Activated naive CD8-positive, alpha-beta T cell (primary cell): ENCODE results near the gene SLK.

Experiments
- H3K27ac Mint-ChIP-seq: one replicate; pipeline ENCODE4 v1.8.0; 2021; ENCODE audit warnings: mixed read lengths
- H3K27me3 Mint-ChIP-seq: one replicate; pipeline ENCODE4 v1.8.0; 2021; ENCODE audit warnings: mixed read lengths
- H3K36me3 Mint-ChIP-seq: one replicate; pipeline ENCODE4 v1.8.0; 2021; ENCODE audit warnings: mixed read lengths
- H3K4me1 Mint-ChIP-seq: one replicate; pipeline ENCODE4 v1.8.0; 2021; ENCODE audit warnings: low read depth, mixed read lengths
- H3K4me3 Mint-ChIP-seq: one replicate; pipeline ENCODE4 v1.8.0; 2021; ENCODE audit warnings: mild to moderate bottlenecking, mixed read lengths
- H3K9me3 Mint-ChIP-seq: one replicate; pipeline ENCODE4 v1.8.0; 2021; ENCODE audit warnings: low read depth, mixed read lengths

SLK gene

GRCh38 chr10:103931603-103932002, 35.3 kb upstream of the SLK start:
- H3K27ac Mint-ChIP-seq: no peak overlapping the region
- no peaks in the 10 kb centered on the region for H3K27me3 Mint-ChIP-seq
- H3K4me3 Mint-ChIP-seq: no peak overlapping the region
- H3K9me3 Mint-ChIP-seq: no peaks in the 10 kb centered on the region
- H3K4me1 Mint-ChIP-seq: no peaks in the 10 kb centered on the region
- no peaks in the 10 kb centered on the region for H3K36me3 Mint-ChIP-seq

GRCh38 chr10:103932271-103932670, 34.7 kb upstream of the SLK start:
- Mint-ChIP-seq H3K4me1 (no peaks in the 10 kb centered on the region), H3K9me3 (no peaks in the 10 kb centered on the region)

GRCh38 chr10:103932971-103933370, 34.0 kb upstream of the SLK start:
- Mint-ChIP-seq H3K4me1 (no peaks in the 10 kb centered on the region), H3K27ac (no peak overlapping the region), H3K9me3 (no peaks in the 10 kb centered on the region), H3K36me3 (no peaks in the 10 kb centered on the region), H3K27me3 (no peaks in the 10 kb centered on the region), H3K4me3 (no peak overlapping the region)

More at GRCh38 chr10:103932271-103932670, 34.7 kb upstream of the SLK start:
- Mint-ChIP-seq H3K27me3 (no peaks in the 10 kb centered on the region), H3K4me3 (no peak overlapping the region), H3K36me3 (no peaks in the 10 kb centered on the region), H3K27ac (no peak overlapping the region)

GRCh38 chr10:103933557-103934121, 33.3 kb upstream of the SLK start:
- Mint-ChIP-seq H3K27ac (no peak overlapping the region), H3K9me3 (no peaks in the 10 kb centered on the region), H3K4me1 (no peaks in the 10 kb centered on the region), H3K27me3 (no peaks in the 10 kb centered on the region), H3K4me3 (no peak overlapping the region), H3K36me3 (no peaks in the 10 kb centered on the region)

- no peak overlapping the region for H3K4me3 Mint-ChIP-seq
- H3K4me1 Mint-ChIP-seq: no peaks in the 10 kb centered on the region
- no peaks in the 10 kb centered on the region for H3K27me3 Mint-ChIP-seq
- no peaks in the 10 kb centered on the region for H3K36me3 Mint-ChIP-seq
- no peak overlapping the region for H3K27ac Mint-ChIP-seq
- no peaks in the 10 kb centered on the region for H3K9me3 Mint-ChIP-seq
These were observed 32.6 kb upstream of the SLK start for GRCh38 chr10:103934308-103934707.

GRCh38 chr10:103936022-103936421, 30.9 kb upstream of the SLK start:
- no peaks in the 10 kb centered on the region for H3K27me3 Mint-ChIP-seq
- no peaks in the 10 kb centered on the region for H3K36me3 Mint-ChIP-seq
- no peaks in the 10 kb centered on the region for H3K4me1 Mint-ChIP-seq
- no peak overlapping the region for H3K4me3 Mint-ChIP-seq
- H3K9me3 Mint-ChIP-seq: no peaks in the 10 kb centered on the region
- H3K27ac Mint-ChIP-seq: no peak overlapping the region

GRCh38 chr10:103939522-103939921, 27.4 kb upstream of the SLK start:
- Mint-ChIP-seq H3K9me3 (no peaks in the 10 kb centered on the region), H3K36me3 (no peaks in the 10 kb centered on the region), H3K4me3 (no peak overlapping the region), H3K27me3 (no peaks in the 10 kb centered on the region), H3K4me1 (no peaks in the 10 kb centered on the region), H3K27ac (no peak overlapping the region)

GRCh38 chr10:103941801-103942200, 25.1 kb upstream of the SLK start:
- H3K36me3 Mint-ChIP-seq: no peaks in the 10 kb centered on the region
- no peak overlapping the region for H3K4me3 Mint-ChIP-seq
- H3K27me3 Mint-ChIP-seq: no peaks in the 10 kb centered on the region
- no peak overlapping the region for H3K27ac Mint-ChIP-seq
- no peaks in the 10 kb centered on the region for H3K9me3 Mint-ChIP-seq
- H3K4me1 Mint-ChIP-seq: no peaks in the 10 kb centered on the region

GRCh38 chr10:103942866-103943265, 24.1 kb upstream of the SLK start:
- Mint-ChIP-seq H3K36me3 (no peaks in the 10 kb centered on the region), H3K27ac (no peak overlapping the region), H3K4me3 (no peak overlapping the region), H3K4me1 (peaks cover 3% of the 10 kb centered on the region), H3K9me3 (no peaks in the 10 kb centered on the region), H3K27me3 (no peaks in the 10 kb centered on the region)

GRCh38 chr10:103947799-103948516, 19.0 kb upstream of the SLK start:
- H3K4me3 Mint-ChIP-seq: no peak overlapping the region
- no peaks in the 10 kb centered on the region for H3K9me3 Mint-ChIP-seq
- peaks cover 5% of the 10 kb centered on the region for H3K4me1 Mint-ChIP-seq
- H3K27ac Mint-ChIP-seq: no peak overlapping the region
- H3K36me3 Mint-ChIP-seq: peaks cover 2% of the 10 kb centered on the region
- H3K27me3 Mint-ChIP-seq: no peaks in the 10 kb centered on the region

- H3K27me3 Mint-ChIP-seq: no peaks in the 10 kb centered on the region
- no peak overlapping the region for H3K27ac Mint-ChIP-seq
- H3K36me3 Mint-ChIP-seq: peaks cover 2% of the 10 kb centered on the region
- no peak overlapping the region for H3K4me3 Mint-ChIP-seq
- H3K9me3 Mint-ChIP-seq: peaks cover 3% of the 10 kb centered on the region
- H3K4me1 Mint-ChIP-seq: peaks cover 5% of the 10 kb centered on the region
These were observed 17.2 kb upstream of the SLK start for GRCh38 chr10:103949728-103950127.

GRCh38 chr10:103951183-103951582, 15.8 kb upstream of the SLK start:
- no peak overlapping the region for H3K27ac Mint-ChIP-seq
- H3K4me1 Mint-ChIP-seq: peaks cover 5% of the 10 kb centered on the region
- no peaks in the 10 kb centered on the region for H3K27me3 Mint-ChIP-seq
- peaks cover 4% of the 10 kb centered on the region for H3K36me3 Mint-ChIP-seq
- peaks cover 3% of the 10 kb centered on the region for H3K9me3 Mint-ChIP-seq
- H3K4me3 Mint-ChIP-seq: no peak overlapping the region

- Mint-ChIP-seq H3K4me3 (no peak overlapping the region), H3K27ac (no peak overlapping the region), H3K36me3 (peaks cover 4% of the 10 kb centered on the region), H3K4me1 (peaks cover 5% of the 10 kb centered on the region), H3K9me3 (peaks cover 3% of the 10 kb centered on the region), H3K27me3 (no peaks in the 10 kb centered on the region)
These were observed 15.0 kb upstream of the SLK start for GRCh38 chr10:103951942-103952341.

- no peak overlapping the region for H3K27ac Mint-ChIP-seq
- no peaks in the 10 kb centered on the region for H3K27me3 Mint-ChIP-seq
- H3K36me3 Mint-ChIP-seq: peaks cover 4% of the 10 kb centered on the region
- H3K4me1 Mint-ChIP-seq: no peaks in the 10 kb centered on the region
- H3K4me3 Mint-ChIP-seq: no peak overlapping the region
- H3K9me3 Mint-ChIP-seq: peaks cover 3% of the 10 kb centered on the region
These were observed 12.4 kb upstream of the SLK start for GRCh38 chr10:103954543-103954942.

GRCh38 chr10:103958996-103959395, 7.9 kb upstream of the SLK start:
- H3K36me3 Mint-ChIP-seq: peaks cover 2% of the 10 kb centered on the region
- no peaks in the 10 kb centered on the region for H3K4me1 Mint-ChIP-seq
- no peak overlapping the region for H3K4me3 Mint-ChIP-seq
- no peak overlapping the region for H3K27ac Mint-ChIP-seq
- H3K9me3 Mint-ChIP-seq: peaks cover 3% of the 10 kb centered on the region
- no peaks in the 10 kb centered on the region for H3K27me3 Mint-ChIP-seq

- Mint-ChIP-seq H3K27me3 (no peaks in the 10 kb centered on the region), H3K27ac (no peak overlapping the region), H3K9me3 (no peaks in the 10 kb centered on the region), H3K36me3 (peaks cover 2% of the 10 kb centered on the region), H3K4me3 (no peak overlapping the region), H3K4me1 (peaks cover 1% of the 10 kb centered on the region)
These were observed 6.8 kb upstream of the SLK start for GRCh38 chr10:103960103-103960502.
